Airway epithelial cell (primary cell): ENCODE results near the gene NOC4L. TPM values are rescaled to one million over a fixed set of nuclear protein-coding genes. Genes with fewer than 3 reads are reported as not detected.

Experiments
- total RNA-seq: library from RNA; depleted of rRNA; stranded (reverse); fragments of >200 nt; gene quantifications from 2 replicates; pipeline ENCODE4 v1.2.3, GENCODE V29; 2015

NOC4L gene
- 25.9 and 33.7 TPM in 2 replicates for total RNA-seq

GRCh38 chr12:132144115-132144809 is at the start of gene NOC4L, which contains the start of gene DDX51:
Gene NOC4L, plus strand, starts transcription at chr12:132144457. Its CDS starts 32 bp downstream, at chr12:132144489.
Gene DDX51, minus strand, starts transcription at chr12:132144319. Its CDS starts 23 bp downstream, at chr12:132144296.

Other genes with a start within 250 kb of the NOC4L start
- 5.2 and 9.6 TPM in 2 replicates for gene ULK1, start 249.8 kb upstream of the NOC4L start, total RNA-seq
- 14.7 and 15.1 TPM in 2 replicates for gene PUS1, start 215.2 kb upstream of the NOC4L start, total RNA-seq
- 10.6 and 15.4 TPM in 2 replicates for gene EP400, start 194.5 kb upstream of the NOC4L start, total RNA-seq
- 13.3 and 14.8 TPM in 2 replicates for gene DDX51, start 138 bp upstream of the NOC4L start, total RNA-seq
- not detected in 2 replicates for gene GALNT9, start 185.1 kb downstream of the NOC4L start, total RNA-seq